ENCODE results near the gene DUSP22. TPM values are rescaled to one million over a fixed set of nuclear protein-coding genes. Genes with fewer than 3 reads are reported as not detected.
"Not testable (repeated sequence)": the region's sequence is repeated elsewhere in the genome, so short reads cannot be mapped to it uniquely, and the experiment has no call there.

Gene DUSP22
- total RNA-seq, 1 donor from 2014 or later: 48.0 TPM

DNA sequence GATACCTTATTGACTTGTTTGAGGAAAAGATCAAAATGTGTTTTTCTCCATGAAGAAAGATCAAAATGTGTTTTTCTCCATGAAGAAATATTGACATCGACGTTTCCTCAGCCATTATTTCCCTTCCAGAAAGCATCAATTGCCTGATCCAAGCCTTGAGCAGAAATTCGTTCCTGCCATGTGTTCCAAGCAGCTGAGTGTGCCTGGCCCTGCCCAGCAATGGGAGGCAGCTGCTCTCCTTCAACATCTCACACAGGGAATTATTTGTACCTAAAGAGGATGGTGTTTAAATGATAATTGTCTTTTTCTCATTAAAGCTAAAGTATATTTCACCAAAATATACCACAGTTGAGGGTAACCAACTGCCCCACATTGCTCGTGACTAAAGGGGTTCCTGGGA lies 7.8 kb upstream of the DUSP22 start:
- no peaks in the 10 kb centered on the region for H3K4me1 ChIP-seq
- no peaks in the 10 kb centered on the region for H3K36me3 ChIP-seq
- no peak overlapping the region for H3K4me3 ChIP-seq
- DNase-seq: no peak
- H3K27ac ChIP-seq (replicated peaks): no peak overlapping the region
- no peak for TF ChIP-seq CTCF (IDR thresholded peaks at IDR 0.05; ENCODE audit: borderline replicate concordance)
- peaks cover 20% of the 10 kb centered on the region for H3K27me3 ChIP-seq (ENCODE audit: low read depth)
- no peaks in the 10 kb centered on the region for H3K9me3 ChIP-seq (replicated peaks)
- intact Hi-C loops (cut with micrococcal nuclease): no loop called here

GRCh38 chr6:285030-285771 lies 7.1 kb upstream of the DUSP22 start:
- intact Hi-C loops (cut with micrococcal nuclease): no loop called here
- no peak overlapping the region for H3K27ac ChIP-seq (replicated peaks)
- H3K36me3 ChIP-seq: no peaks in the 10 kb centered on the region

GRCh38 chr6:285902-286301 lies 6.4 kb upstream of the DUSP22 start:
- H3K4me1 ChIP-seq; H3K4me3 ChIP-seq; intact Hi-C loops (cut with micrococcal nuclease); H3K9me3 ChIP-seq (replicated peaks); H3K36me3 ChIP-seq; H3K27ac ChIP-seq (replicated peaks); DNase-seq: not testable (repeated sequence)
- H3K27me3 ChIP-seq (ENCODE audit: low read depth): peaks cover 20% of the 10 kb centered on the region

More at GRCh38 chr6:285030-285771, 7.1 kb upstream of the DUSP22 start:
- Histone ChIP-seq H3K9me3 (replicated peaks) (no peaks in the 10 kb centered on the region), H3K4me1 (no peaks in the 10 kb centered on the region), H3K27me3 (ENCODE audit: low read depth) (peaks cover 20% of the 10 kb centered on the region), H3K4me3 (no peak overlapping the region)
- DNase-seq: no peak
- no peak for TF ChIP-seq CTCF (IDR thresholded peaks at IDR 0.05; ENCODE audit: borderline replicate concordance)

GRCh38 chr6:286681-287488 lies 5.4 kb upstream of the DUSP22 start:
- Histone ChIP-seq H3K4me3 (no peak overlapping the region), H3K9me3 (replicated peaks) (no peaks in the 10 kb centered on the region), H3K27ac (replicated peaks) (no peak overlapping the region), H3K36me3 (no peaks in the 10 kb centered on the region), H3K27me3 (ENCODE audit: low read depth) (peaks cover 20% of the 10 kb centered on the region), H3K4me1 (peaks cover 8% of the 10 kb centered on the region)
- TF ChIP-seq CTCF (IDR thresholded peaks at IDR 0.05; ENCODE audit: borderline replicate concordance): no peak
- DNase-seq: no peak
- intact Hi-C loops (cut with micrococcal nuclease): no loop called here

- peaks cover 14% of the 10 kb centered on the region for H3K27me3 ChIP-seq (ENCODE audit: low read depth)
- no peak overlapping the region for H3K27ac ChIP-seq (replicated peaks)
- H3K9me3 ChIP-seq (replicated peaks): no peaks in the 10 kb centered on the region
- DNase-seq: no peak
- TF ChIP-seq CTCF (IDR thresholded peaks at IDR 0.05; ENCODE audit: borderline replicate concordance): no peak
- no peaks in the 10 kb centered on the region for H3K36me3 ChIP-seq
- H3K4me1 ChIP-seq: peaks cover 13% of the 10 kb centered on the region
- H3K4me3 ChIP-seq: no peak overlapping the region
- intact Hi-C loops (cut with micrococcal nuclease): no loop called here
These were observed 4.8 kb upstream of the DUSP22 start for GRCh38 chr6:287489-287860.

DNA sequence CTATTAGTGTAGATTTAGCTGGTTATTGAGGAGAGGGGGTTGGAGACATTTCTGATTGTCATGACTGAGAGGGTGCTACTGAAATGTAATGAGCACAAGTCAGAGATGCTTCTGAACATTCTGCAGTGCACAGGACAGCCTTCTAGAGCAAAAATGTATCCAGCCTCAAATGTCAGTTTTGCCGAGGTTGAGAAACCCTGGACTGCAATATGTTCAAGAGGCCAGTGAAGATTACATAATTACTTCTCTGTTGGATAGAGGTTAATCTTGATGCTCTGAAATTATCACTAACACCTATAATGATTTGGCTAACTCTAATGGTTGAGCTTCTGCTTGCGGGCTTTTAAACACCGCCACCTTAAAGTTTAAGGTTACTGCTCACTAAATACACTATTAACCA lies 3.4 kb upstream of the DUSP22 start:
- intact Hi-C loops (cut with micrococcal nuclease): no loop called here
- H3K4me1 ChIP-seq: peaks cover 27% of the 10 kb centered on the region
- no peaks in the 10 kb centered on the region for H3K27me3 ChIP-seq (ENCODE audit: low read depth)
- no peaks in the 10 kb centered on the region for H3K9me3 ChIP-seq (replicated peaks)
- no peak for DNase-seq
- no peak for TF ChIP-seq CTCF (IDR thresholded peaks at IDR 0.05; ENCODE audit: borderline replicate concordance)
- no peak overlapping the region for H3K27ac ChIP-seq (replicated peaks)
- no peaks in the 10 kb centered on the region for H3K36me3 ChIP-seq
- H3K4me3 ChIP-seq: no peak overlapping the region
